PC-9 (cell line): Measurements from ENCODE around the gene HNRNPLL.

Experiments used
- EZH2 ChIP-seq: fragments of 200-600 bp; sonication (generic); IDR thresholded peaks from 2 replicates; pipeline ENCODE4 v1.8.0; 2017; ENCODE audit warnings: antibody characterized with exemption, low read depth
- TF ChIP-seq, protein P1 (sequence below): fragments of 200-600 bp; sonication (generic); conservative IDR thresholded peaks from 2 replicates; pipeline ENCODE4 v1.6.1; 2017; ENCODE audit warnings: mixed run types, antibody characterized with exemption, mild to moderate bottlenecking, moderate library complexity

DNA sequence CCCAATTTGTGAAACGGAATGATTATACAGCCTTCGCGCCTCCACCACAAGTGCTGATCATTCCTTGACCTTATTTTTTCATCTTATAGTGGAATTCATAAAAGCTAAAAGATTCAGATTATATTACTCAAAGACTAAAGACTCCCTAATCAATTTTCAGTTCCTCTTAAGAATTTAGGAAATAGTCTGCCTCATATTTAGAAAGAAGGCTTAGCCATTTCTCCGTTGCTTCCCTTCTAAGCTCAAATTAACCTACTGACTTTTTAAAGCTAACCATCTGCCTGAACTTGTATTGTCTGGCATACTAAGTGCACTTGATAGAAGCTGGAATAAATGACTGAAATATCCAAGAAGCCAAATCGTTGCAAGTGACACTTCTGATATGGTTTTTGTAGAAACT is 44.7 kb downstream of the HNRNPLL start:
- TF ChIP-seq, protein P1, sequence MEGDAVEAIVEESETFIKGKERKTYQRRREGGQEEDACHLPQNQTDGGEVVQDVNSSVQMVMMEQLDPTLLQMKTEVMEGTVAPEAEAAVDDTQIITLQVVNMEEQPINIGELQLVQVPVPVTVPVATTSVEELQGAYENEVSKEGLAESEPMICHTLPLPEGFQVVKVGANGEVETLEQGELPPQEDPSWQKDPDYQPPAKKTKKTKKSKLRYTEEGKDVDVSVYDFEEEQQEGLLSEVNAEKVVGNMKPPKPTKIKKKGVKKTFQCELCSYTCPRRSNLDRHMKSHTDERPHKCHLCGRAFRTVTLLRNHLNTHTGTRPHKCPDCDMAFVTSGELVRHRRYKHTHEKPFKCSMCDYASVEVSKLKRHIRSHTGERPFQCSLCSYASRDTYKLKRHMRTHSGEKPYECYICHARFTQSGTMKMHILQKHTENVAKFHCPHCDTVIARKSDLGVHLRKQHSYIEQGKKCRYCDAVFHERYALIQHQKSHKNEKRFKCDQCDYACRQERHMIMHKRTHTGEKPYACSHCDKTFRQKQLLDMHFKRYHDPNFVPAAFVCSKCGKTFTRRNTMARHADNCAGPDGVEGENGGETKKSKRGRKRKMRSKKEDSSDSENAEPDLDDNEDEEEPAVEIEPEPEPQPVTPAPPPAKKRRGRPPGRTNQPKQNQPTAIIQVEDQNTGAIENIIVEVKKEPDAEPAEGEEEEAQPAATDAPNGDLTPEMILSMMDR: no peak
- TF ChIP-seq EZH2: no peak
